HG02981 (cell line): ENCODE measurements around the gene RPS14.

Experiments used
- ATAC-seq: cut with Tn5 transposase; IDR thresholded peaks from one replicate; pipeline ENCODE4 v1.9.1; 2021; ENCODE audit warnings: mild to moderate bottlenecking, moderate library complexity; ENCODE audit not compliant: unreplicated experiment

The RPS14 gene

GRCh38 chr5:150401376-150402228, 47.9 kb downstream of the RPS14 start:
- no peak for ATAC-seq

GRCh38 chr5:150401076-150401375, 48.5 kb downstream of the RPS14 start:
- no peak for ATAC-seq

- ATAC-seq: no peak
Observed at GRCh38 chr5:150400316-150401075, 49.0 kb downstream of the RPS14 start.

- no peak for ATAC-seq
Observed at GRCh38 chr5:150399524-150400211, 49.9 kb downstream of the RPS14 start.

- peak; percentile 70 for ATAC-seq
Observed at GRCh38 chr5:150398722-150399523, 50.6 kb downstream of the RPS14 start.

GRCh38 chr5:150397782-150398721, 51.5 kb downstream of the RPS14 start:
- ATAC-seq: no peak

GRCh38 chr5:150397146-150397781, 52.3 kb downstream of the RPS14 start:
- ATAC-seq: no peak

- ATAC-seq: no peak
Observed at GRCh38 chr5:150396267-150396666, 53.3 kb downstream of the RPS14 start.

GRCh38 chr5:150395688-150395975, 53.9 kb downstream of the RPS14 start:
- ATAC-seq: no peak

- no peak for ATAC-seq
Observed at GRCh38 chr5:150394912-150395687, 54.4 kb downstream of the RPS14 start.

GRCh38 chr5:150394131-150394530, 55.4 kb downstream of the RPS14 start:
- ATAC-seq: no peak

GRCh38 chr5:150393096-150393645, 56.4 kb downstream of the RPS14 start:
- no peak for ATAC-seq

GRCh38 chr5:150392680-150393079, 56.9 kb downstream of the RPS14 start:
- no peak for ATAC-seq
